Limb (tissue), 2 donors: ENCODE measurements around the gene PROK1.
"Not testable (repeated sequence)": the region's sequence is repeated elsewhere in the genome, so short reads cannot be mapped to it uniquely, and the experiment has no call there.

Experiments used
- DNase-seq, 2 donors: peaks; one replicate each; pipeline ENCODE4 v3.0.0-alpha.2; 2016; ENCODE audit errors: extremely low spot score in 2 of 2

Gene PROK1

GRCh38 chr1:110450929-110451328 is at the start of gene PROK1:
Gene PROK1, plus strand, starts transcription at chr1:110451149. Its CDS starts 68 bp downstream, at chr1:110451217.
- DNase-seq: no peak

- DNase-seq: no peak
Measured at GRCh38 chr1:110403805-110404204, 47.1 kb upstream of the PROK1 start.

DNA sequence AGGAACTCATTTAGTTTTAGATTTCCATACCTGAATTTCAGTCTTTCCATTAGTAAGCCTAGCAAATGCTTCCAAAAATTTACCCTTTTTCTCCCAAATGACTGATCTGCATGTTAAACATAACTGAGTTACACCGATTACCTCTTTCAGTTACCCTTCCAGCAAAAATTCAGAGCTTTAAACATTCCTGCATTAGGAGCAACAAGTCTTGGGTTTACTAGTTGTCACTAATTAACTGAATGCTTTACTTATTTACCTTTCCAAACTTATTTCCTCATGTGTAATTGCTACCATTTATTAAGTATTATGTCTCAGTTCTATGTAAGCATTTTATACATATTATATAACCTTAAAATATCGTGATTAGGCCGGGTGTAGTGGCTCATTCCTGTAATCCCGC is 46.5 kb upstream of the PROK1 start:
- DNase-seq: no peak

GRCh38 chr1:110406407-110406806 is 44.5 kb upstream of the PROK1 start:
- not testable (repeated sequence) for DNase-seq

GRCh38 chr1:110407260-110408210 is 43.4 kb upstream of the PROK1 start, which contains the start of gene LAMTOR5:
Gene LAMTOR5, minus strand, starts transcription at chr1:110407694. Its CDS starts 74 bp downstream, at chr1:110407620.
- peak; percentile 91 to 96 for DNase-seq

DNA sequence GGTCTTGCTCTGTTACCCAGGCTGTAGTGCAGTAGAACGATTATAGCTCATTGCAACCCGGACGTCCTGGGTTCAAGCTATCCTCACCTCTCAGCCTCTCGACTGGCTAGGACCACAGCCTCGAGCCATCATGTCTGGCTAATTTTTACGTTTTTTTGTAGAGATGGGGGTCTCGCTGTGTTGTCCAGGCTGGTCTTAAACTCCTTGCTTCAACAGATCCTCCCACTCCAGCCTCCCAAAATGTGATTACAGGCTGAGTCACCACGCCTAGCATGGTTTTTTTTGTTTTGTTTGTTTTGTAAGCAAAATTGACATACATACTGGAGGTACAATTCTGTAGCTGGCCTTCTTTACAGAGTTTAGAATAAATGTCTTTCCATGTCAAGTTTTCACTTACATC is 42.5 kb upstream of the PROK1 start:
- no peak for DNase-seq

- no peak for DNase-seq
Measured at GRCh38 chr1:110409316-110409715, 41.6 kb upstream of the PROK1 start.

- DNase-seq: no peak
Measured at GRCh38 chr1:110411173-110411735, 39.7 kb upstream of the PROK1 start.

- peak in 1 of 2 donors; percentile 72 for DNase-seq
Measured at GRCh38 chr1:110412576-110412975, 38.4 kb upstream of the PROK1 start.

- DNase-seq: not testable (repeated sequence)
Measured at GRCh38 chr1:110413045-110413444, 37.9 kb upstream of the PROK1 start.

- DNase-seq: no peak
Measured at GRCh38 chr1:110418729-110419128, 32.2 kb upstream of the PROK1 start.

- no peak for DNase-seq
Measured at GRCh38 chr1:110420023-110420662, 30.8 kb upstream of the PROK1 start.

- no peak for DNase-seq
Measured at GRCh38 chr1:110420874-110421793, 29.8 kb upstream of the PROK1 start.

DNA sequence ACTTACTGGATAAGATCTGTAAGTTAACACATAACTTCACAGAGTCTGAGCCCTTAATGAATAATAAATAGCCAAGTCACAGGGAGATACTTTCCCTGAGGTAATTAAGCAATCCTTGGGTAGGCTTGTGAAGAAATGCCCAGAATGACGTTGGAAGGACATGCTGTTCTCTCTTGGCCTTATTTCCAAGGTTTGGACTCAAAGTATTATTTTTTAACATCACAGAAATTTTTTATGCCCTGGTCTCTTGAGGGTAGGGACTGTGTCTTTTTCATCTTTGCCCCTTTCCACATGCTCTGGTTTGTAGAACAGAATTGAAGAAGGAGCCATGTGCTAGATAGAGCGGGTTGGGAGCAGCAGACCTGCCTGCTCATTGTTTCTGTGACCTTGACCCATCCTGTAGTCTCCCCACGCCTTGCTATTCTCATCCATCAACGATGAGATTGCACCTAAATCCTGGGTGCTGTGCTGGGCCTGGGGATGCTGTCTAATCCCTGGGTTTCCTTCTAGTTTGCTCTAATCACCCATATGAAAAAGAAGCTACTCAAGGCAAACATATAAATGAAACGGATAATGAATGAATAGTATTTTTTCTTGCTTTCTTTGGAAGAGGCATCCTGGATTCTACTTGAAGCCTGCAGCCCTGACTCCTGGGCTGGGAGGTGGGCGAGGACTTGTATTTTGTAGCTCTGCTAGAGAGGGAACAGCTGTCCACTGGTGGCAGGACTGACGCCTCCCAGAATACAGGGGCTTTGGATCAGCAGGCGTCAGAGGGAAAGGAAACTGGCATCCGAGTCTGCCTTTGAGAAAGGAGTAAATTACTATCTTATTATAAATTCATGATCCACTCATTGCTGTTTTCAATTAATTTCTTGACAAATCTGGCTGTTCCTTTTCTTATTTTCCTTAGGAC is 26.0 kb upstream of the PROK1 start:
- DNase-seq: no peak

GRCh38 chr1:110425612-110426152 is 25.3 kb upstream of the PROK1 start:
- DNase-seq: peak; percentile 4 to 41

GRCh38 chr1:110426854-110427253 is 24.1 kb upstream of the PROK1 start:
- no peak for DNase-seq

GRCh38 chr1:110428946-110429345 is 22.0 kb upstream of the PROK1 start:
- DNase-seq: no peak

GRCh38 chr1:110430366-110430765 is 20.6 kb upstream of the PROK1 start:
- no peak for DNase-seq

- no peak for DNase-seq
Measured at GRCh38 chr1:110430901-110431300, 20.0 kb upstream of the PROK1 start.

DNA sequence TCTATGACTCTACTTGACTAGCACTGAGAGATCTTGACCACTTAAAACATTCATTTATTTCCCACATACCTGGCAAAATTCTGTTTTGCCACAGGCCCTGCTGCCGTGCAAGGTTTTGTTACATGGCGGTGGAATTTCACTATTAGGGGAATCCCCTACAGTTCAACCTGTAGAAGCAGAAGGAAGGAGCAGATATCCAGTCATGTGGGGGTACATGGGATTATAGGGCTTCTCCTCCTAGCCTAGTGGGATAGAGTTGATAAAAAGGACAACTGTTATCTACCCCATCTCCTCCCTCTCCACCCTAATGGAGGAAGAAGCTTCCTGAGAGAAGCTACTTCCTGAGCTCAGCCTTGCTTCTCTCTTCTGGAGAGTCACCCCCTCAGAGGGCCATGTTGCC is 17.7 kb upstream of the PROK1 start:
- DNase-seq: no peak
